BJ (cell line): ENCODE measurements around the gene SIVA1. TPM values are rescaled to one million over a fixed set of nuclear protein-coding genes. Genes with fewer than 3 reads are reported as not detected.

Experiments used
- CTCF ChIA-PET: fragments of 350-600 bp; formaldehyde crosslinking; extraction: SDS; loops from one replicate; lab custom pipeline; 2021; ENCODE audit warnings: antibody characterized with exemption, inconsistent platforms; lab: Yijun Ruan, JAX
- POLR2A ChIA-PET: fragments of 300-600 bp; sonication (Branson Sonifier 250); formaldehyde crosslinking; extraction: SDS; loops from one replicate; lab custom pipeline; 2021; ENCODE audit warnings: antibody characterized with exemption; lab: Charles Lee
- DNase-seq: peaks from one replicate; pipeline ENCODE4 v3.0.0-alpha.2; 2011; ENCODE audit warnings: low read depth
- H3K27me3 ChIP-seq: 2 replicates; pipeline ENCODE4 v1.6.0; 2011; ENCODE audit warnings: low read length; ENCODE audit not compliant: control insufficient read depth, insufficient read depth
- H3K36me3 ChIP-seq: 2 replicates; pipeline ENCODE4 v1.5.1; 2011; ENCODE audit warnings: low read length; ENCODE audit not compliant: control insufficient read depth, insufficient read depth
- H3K4me3 ChIP-seq: 2 replicates; pipeline ENCODE4 v1.5.1; 2011; ENCODE audit warnings: low read depth, mild to moderate bottlenecking, control low read depth, low read length
- CTCF ChIP-seq: IDR thresholded peaks from 2 replicates; pipeline ENCODE4 v1.5.1; 2011; ENCODE audit warnings: low read depth, mild to moderate bottlenecking, control low read depth, inconsistent platforms, low read length, moderate library complexity; ENCODE audit not compliant: insufficient read depth
- polyA plus RNA-seq: library from polyadenylated mRNA; depleted of rRNA; stranded (reverse); fragments of >200 nt; gene quantifications from 2 replicates; pipeline ENCODE4 v1.2.3, GENCODE V29; 2011

The SIVA1 gene
- polyA plus RNA-seq, 1 experiment = 116 TPM

DNA sequence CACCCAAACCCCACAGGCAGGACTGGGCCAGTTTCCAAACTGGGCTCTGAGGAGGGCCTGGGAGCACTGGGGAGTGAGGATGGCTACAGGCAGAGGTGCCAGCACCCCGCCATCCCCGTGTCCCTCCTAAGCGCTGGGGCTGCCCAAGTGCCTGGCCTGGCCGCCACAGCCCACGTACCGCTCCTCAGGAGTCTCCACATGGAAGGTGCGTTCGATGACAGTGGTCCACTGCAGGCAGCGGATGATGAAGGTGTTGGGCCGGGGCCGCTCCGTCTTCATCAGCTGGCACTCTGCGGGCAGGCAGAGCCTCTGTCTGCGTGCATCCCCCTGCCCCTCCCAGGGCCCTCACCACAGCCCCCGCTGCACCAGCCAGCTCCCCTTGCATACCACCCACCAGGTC, 23.5 kb downstream of the SIVA1 start:
- DNase-seq = no peak
- POLR2A ChIA-PET = no interaction called here
- TF ChIP-seq CTCF = no peak
- Histone ChIP-seq H3K27me3 (no peaks in the 10 kb centered on the region), H3K36me3 (peaks cover 43% of the 10 kb centered on the region), H3K4me3 (no peak overlapping the region)
- CTCF ChIA-PET = interaction anchor here (0.9 to 1.4 kb wide), 2 partner anchors 8 to 11 kb away, joined by 4 to 7 read pairs; no protein-coding TSS in a partner anchor

GRCh38 chr14:104776961-104777807, 24.2 kb downstream of the SIVA1 start:
- no peak for DNase-seq
- POLR2A ChIA-PET = no interaction called here
- Histone ChIP-seq H3K27me3 (no peaks in the 10 kb centered on the region), H3K4me3 (no peak overlapping the region), H3K36me3 (peaks cover 37% of the 10 kb centered on the region)
- TF ChIP-seq CTCF = no peak
- CTCF ChIA-PET = interaction anchor here (0.9 to 6.3 kb wide), 2 partner anchors 7 to 9 kb away, joined by 7 to 33 read pairs; no protein-coding TSS in a partner anchor

- CTCF ChIA-PET = interaction anchor here (6.3 kb wide), 1 partner anchor 8 kb away, joined by 33 read pairs; no protein-coding TSS in a partner anchor
- Histone ChIP-seq H3K36me3 (peaks cover 37% of the 10 kb centered on the region), H3K4me3 (no peak overlapping the region), H3K27me3 (no peaks in the 10 kb centered on the region)
- TF ChIP-seq CTCF = no peak
- POLR2A ChIA-PET = no interaction called here
- no peak for DNase-seq
Observed at GRCh38 chr14:104777808-104778249, 24.9 kb downstream of the SIVA1 start.

DNA sequence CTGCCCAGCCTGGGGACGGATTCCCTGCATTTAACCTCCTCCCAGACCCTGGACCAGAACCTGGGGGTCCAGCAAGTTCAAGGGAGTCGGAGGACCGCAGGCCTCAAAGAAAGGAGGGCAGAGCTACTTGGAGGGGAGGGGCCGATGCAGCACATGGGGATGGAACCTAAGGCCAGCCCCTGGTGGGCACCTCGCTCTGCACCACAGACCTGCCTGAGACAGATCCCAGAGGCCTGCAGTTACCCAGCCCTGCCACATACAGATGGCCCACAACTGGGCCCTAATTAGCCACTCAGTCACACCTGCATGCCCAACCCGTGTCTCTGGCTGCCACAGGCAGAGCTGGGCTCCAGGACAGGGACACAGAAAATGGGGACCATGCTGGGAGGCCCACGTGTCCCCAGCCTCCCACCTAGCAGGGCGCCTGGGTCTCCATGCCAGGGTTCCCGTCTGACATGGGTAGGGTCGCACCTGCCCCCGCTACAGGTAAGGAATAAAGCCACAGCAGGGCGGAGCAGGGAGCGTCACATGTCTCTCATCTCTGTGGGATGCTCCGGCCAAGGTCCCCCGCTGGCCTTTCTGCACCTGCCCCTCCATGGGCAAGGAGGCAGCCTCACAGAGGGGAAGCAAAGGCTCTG, 25.9 kb downstream of the SIVA1 start:
- POLR2A ChIA-PET = no interaction called here
- peaks cover 33% of the 10 kb centered on the region for H3K36me3 ChIP-seq
- H3K4me3 ChIP-seq = no peak overlapping the region
- no peak for DNase-seq
- H3K27me3 ChIP-seq = no peaks in the 10 kb centered on the region
- TF ChIP-seq CTCF = no peak
- CTCF ChIA-PET = interaction anchor here (6.3 kb wide), 1 partner anchor 9 kb away, joined by 33 read pairs; no protein-coding TSS in a partner anchor

GRCh38 chr14:104779776-104780512, 27.0 kb downstream of the SIVA1 start:
- no peak for DNase-seq
- no peaks in the 10 kb centered on the region for H3K27me3 ChIP-seq
- CTCF ChIA-PET = interaction anchor here (1.6 to 6.3 kb wide), 2 partner anchors 10 kb away, joined by 3 to 33 read pairs; no protein-coding TSS in a partner anchor
- peaks cover 31% of the 10 kb centered on the region for H3K36me3 ChIP-seq
- TF ChIP-seq CTCF = no peak
- POLR2A ChIA-PET = no interaction called here
- H3K4me3 ChIP-seq = no peak overlapping the region
